GM21786 (cell line): Measurements from ENCODE around the gene NPFFR1.

Source experiments
- ATAC-seq: cut with Tn5 transposase; IDR thresholded peaks from one replicate; pipeline ENCODE4 v1.9.1; 2021; ENCODE audit not compliant: unreplicated experiment

The NPFFR1 gene, protein sequence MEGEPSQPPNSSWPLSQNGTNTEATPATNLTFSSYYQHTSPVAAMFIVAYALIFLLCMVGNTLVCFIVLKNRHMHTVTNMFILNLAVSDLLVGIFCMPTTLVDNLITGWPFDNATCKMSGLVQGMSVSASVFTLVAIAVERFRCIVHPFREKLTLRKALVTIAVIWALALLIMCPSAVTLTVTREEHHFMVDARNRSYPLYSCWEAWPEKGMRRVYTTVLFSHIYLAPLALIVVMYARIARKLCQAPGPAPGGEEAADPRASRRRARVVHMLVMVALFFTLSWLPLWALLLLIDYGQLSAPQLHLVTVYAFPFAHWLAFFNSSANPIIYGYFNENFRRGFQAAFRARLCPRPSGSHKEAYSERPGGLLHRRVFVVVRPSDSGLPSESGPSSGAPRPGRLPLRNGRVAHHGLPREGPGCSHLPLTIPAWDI

DNA sequence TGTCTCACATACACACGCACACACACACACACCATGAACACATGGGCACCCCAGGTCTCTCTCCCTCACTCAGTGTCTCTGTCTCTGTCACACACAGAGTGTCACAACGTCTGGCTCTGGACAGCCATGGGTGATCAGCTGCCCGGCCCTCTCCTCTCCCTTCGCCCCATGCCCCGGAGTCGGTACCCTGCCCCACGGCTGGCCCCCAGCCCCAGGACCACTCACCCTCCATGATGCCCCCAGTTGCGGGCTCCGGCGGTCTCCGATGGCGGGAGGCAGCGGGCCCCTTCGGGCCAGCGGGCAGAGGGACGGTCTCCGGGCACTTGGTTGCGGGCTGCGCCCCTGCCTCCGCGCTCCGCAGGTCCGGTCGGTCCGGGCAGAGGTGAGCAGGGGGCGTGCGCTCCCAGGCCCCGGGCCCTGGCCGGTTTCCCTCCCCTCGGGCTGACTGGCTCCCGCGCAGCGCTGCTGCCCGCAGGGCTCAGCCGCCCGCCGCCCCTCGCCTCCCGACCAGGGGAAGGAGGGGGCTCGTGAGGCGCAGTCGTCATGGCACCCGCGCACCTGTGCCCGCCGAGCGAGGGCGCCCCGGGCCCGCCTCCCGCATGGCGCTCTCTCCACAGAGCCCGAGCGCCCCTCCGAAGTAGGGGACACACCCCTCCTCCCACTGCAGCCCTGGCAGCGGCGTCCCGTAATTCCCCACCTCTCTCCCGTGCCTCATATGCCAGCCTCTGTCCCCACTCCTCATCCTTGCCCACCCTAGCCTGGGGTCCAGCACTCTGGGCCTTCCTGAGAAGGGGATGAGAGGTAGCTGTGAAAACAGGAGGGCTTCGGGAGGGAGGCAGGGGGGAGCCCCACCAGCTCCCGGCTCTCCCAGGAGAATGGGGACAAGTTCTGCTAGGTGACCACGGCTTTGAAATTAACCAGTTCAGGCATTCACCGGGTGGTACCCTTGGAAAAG, at the start of gene NPFFR1:
Gene NPFFR1, minus strand, starts transcription at position 560 of the 955 bp plus-strand sequence. Its CDS starts 328 bp downstream, at position 232.
- ATAC-seq, result no peak

DNA sequence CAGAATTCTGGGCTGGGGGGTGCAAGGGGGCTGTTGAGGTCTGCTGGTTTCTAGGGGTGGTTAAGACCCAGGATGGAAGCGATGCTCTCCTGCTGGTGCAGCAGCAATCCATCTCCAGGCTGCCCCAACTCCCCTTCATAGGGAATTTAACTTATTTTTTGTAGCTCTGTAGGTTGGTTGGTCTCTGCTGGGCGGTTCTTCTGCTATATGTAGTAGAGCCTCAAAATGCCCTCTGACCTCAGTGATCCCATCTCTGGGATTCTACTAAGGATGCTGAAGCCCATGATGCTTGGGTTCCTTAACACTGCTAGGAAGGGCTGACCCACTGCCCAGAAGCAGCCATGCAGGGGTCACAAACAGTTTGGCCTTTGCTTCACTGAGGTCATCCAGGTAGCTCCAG, 49.5 kb upstream of the NPFFR1 start:
- no peak for ATAC-seq

DNA sequence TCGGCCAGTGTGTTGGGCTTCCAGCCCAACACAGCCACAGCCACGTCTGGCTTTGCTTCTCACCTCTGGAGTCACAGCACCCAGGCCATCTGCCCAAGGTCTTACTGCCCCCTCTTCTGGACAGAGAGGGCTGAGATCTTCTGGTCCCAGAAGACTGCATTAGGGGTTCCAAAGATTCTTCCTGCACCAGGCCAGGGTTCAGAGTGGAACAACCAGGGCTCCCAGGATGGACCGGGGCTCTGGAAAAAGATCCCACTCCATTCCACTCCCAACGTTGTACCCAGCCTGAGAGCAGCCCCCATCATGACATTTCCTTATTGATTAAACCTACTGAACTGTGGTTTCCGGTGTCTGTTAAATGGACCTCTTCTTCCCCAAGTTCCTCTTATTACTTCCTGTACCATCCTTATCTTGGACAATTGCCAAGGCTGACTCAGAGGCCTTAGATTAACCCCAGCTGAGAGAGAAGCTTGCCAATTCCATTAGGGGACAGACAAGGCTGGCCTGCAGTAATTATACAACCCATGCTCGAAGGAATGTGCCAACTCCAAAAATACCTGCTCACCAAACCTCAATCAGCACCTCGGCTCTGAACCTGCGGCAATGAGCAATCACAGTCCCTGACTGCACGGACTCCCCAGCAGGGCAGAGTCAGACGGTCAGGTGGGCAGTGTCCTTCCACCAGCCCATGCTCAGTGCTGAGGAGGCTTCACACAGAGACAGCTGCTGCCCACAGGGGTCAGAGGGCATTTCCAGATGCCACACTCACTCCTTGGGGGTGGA, 47.9 kb upstream of the NPFFR1 start:
- ATAC-seq, result peak; percentile 79

DNA sequence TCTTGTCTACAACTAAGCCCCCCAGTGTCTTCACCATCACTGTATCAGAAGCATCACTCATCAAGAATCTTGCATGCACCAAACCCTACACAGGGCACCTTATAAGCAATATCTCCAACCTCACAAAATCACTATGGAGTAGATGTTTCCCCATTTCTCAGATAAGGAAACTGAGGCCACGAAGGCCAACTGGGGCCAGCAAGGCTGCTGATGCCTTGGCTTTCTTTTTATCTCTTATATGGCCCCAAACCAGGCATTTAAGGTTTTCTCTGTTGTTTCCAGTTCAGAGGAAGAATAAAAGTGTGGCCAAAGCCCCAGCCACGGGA, 47.3 kb upstream of the NPFFR1 start:
- ATAC-seq, result no peak

DNA sequence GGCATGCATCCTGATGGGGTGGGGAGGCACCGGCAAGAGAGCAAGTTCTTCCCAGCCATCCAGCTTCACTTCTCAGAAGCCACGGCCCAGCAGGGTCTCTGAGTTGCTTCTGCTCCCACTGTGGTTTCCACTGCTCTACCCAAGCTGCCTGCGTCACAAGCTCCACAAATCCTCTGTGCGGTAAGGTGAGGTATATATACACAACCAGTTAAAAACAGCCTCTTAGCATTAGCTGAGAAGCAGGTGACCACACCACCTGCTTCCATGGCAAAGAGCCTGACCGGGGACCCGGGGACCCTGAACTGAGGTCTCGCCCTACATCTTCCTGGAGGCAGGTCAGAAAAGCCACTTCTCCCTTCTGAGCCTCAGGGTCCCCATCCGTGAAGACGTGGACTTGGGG, 46.9 kb upstream of the NPFFR1 start:
- no peak for ATAC-seq

DNA sequence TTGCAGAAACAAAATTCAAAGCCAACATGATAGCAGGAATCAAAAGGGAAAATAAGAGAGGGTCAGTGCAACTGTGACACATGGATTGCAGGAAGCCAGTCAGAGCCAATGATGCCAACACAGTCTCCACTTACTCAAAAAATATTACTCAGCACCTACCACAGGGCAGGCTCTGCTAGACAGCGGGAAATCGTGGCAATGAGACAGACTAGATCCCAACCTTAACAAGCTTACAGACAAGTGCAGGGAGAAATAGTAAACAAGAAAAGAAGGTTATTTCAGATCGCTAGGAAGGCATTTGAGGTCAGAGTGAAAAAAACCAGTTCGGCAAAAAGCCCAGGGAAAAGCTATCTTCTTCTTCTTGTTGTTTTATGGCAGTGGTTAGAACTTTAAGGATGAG, 45.2 kb upstream of the NPFFR1 start:
- no peak for ATAC-seq

DNA sequence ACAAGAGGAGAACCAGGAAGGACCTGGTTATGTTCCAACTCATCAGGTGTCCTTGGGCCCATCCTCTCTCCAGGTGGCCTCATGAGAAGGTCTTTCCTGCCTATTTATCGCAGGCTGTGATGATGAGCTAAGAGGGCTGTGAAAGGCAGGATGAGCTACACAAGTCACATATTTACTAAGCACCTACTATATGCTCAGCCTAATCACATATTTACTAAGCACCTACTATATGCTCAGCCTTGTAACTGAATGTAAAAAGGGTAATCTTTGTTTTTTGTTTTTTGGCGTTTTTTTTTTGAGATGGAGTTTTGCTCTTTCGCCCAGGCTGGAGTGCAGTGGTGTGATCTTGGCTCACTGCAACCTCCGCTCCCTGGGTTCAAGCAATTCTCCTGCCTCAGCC, 44.2 kb upstream of the NPFFR1 start:
- ATAC-seq, result no peak

DNA sequence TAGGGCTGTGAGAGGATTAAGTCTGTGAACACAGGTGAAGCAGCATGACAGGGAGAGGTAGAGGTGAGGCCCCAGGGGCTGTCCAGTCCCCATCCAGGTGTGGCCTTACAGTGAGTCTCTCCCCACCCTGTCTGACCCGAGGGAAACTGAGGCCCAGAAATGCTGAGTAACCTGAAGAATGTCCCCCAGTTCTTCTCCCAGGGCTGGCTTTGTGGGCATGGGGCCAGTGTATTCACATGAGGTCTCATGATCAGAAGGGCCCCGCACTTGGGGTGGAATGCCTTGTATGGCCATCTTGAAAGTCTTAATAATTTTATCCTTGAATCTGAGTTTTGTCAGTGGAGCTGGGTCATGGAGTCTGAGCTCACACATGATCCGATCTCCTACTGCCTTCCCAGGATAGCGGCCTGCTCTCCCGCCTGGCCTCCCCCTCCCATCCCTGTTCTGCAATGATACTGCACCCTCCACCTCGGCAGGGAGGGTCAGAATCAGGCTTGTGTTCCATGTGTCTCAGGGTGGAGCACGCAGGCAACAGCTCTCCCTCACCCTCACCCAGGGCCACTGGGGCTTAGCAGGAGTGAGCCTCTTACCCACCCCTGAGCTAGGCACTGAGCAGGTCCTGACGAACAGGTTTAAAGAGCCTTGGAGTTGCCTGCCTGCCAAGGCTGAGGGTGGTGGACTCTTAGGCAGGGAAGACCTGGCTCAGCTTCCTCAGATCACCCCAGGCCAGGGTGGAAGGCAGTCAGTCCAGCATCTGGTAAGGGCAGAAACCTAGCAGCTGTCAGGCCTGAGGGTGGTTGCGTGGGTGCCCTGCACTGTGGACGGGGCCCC, 41.4 kb upstream of the NPFFR1 start:
- ATAC-seq, result no peak

DNA sequence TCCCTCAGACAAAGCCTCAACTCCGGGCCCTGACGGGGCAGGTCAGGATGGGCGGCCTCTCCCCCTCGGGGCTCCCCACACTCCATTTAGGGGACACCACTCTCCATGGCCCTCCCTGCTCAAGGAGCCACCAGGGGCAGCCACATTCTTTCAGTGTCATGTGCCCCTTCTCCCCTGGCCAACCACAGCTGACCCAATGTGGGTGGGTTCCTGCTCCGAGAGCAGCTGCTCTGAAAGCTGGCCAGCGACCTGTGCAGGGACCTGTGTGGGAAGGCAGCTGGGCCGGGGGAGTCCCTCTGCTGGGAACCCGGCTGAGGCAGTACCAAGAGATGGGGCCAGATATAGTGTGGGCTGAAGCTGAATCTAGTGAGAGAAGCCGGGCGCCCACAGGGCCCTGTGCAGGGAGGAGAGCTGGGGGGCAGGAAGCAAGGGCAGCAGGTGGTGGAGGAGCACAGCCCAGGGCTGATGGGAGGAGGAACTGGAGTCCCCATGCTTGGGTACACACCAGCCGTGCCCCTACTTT, 40.6 kb upstream of the NPFFR1 start:
- ATAC-seq, result peak; percentile 74

DNA sequence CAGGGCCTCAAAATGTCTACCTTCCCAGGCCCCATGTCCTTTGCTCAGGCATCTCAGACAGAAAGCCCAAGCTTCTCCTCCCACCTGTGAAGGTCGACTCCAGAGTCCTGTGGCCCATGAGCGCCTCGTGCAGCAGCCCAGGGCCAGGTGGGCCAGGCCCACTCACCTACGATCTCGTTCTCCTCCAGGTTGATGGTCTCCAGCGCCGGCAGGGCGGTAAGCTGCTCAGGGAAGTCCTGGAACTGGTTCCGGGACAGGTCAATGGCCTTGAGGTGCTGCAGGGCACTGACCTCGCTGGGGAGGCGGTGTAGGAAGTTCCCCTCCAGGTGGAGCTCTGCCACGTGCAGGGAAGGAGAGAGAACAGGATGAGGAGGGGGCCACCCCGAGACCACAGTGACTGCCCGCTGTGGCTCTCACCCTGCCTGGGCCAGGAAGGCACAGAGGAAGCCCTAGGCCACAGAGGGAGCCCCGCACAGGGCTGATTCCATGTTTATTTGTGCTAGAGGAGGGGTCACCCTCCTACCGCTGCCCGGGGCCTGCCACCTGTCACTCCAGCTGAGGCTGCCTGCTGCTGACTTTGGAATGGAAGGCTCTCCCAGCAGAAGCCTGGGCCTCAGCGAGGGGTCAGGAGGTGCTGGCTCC, 40.0 kb upstream of the NPFFR1 start:
- ATAC-seq, result no peak

DNA sequence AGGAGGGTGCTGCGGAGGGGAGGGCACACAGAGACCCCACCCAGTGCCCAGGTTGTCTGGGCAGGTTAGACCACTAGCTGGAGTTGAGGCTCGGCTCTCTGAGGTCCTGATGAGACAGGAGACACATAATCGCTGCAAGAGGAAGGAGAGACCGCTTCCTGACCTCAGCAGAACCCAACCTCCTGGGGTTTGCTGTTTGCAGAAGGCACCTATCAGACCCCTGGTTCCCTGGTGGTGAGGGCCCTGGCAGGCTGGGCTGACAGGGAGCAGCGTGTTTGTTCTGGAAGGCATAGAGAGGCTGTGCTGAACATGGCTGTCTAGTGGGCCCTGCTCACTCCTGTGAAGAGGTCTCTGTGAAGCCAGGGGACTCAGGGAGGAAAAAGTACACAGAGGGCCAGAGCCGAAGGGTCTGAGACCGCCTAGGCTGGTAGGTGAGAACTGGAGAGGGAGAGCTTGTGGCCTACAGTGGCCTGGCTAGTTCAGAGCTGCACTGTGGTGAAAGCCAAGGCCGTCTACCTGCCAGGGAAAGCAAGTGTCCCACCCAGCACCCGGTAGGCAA, 39.4 kb upstream of the NPFFR1 start:
- no peak for ATAC-seq

DNA sequence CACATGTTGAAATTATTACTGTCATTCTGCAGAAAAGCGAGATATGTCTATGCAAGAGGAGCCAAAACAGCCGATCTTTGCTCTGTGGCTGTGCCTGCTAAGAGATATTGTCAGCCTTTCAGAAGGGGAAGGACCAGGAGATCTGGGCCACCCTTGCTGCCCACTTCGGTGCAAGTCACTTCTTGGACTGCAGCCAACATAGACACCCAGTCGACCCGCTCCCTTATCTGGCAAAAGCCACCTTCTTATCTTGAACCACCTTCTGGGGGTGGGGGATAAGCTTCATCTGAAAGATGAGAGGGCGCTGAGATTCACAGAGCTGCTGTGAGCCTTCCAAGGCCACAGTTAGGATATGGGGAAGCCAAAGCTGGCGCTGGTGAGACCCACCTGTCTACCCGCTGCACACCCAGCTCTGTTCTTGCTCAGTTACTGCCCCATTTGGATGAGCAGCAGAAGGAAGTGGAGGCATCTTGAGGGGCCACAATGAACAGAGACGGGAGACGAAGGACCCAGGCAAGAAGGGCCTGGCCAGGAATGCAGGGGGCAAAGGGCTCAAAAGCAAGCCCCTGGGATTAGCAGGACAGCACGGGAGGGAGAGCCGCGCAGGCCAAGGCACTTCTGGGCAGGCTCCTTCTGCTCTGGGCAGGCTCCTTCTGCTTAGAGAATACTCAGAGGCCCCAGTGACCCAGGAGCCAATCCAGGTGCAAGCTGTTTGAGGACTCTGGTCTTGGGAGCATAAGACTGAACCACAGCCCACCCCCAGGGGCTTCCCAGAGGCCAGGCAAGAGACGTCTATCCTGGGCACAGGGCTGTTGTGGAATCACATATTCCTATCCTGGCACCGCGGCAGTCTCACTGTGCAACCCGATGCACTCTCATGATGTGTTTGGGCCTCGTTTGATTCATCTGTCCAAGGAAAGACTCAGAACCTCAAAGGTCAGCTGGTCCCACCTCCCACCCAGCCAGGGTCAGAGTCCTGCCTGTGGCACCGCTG, 38.4 kb upstream of the NPFFR1 start:
- ATAC-seq, result no peak

DNA sequence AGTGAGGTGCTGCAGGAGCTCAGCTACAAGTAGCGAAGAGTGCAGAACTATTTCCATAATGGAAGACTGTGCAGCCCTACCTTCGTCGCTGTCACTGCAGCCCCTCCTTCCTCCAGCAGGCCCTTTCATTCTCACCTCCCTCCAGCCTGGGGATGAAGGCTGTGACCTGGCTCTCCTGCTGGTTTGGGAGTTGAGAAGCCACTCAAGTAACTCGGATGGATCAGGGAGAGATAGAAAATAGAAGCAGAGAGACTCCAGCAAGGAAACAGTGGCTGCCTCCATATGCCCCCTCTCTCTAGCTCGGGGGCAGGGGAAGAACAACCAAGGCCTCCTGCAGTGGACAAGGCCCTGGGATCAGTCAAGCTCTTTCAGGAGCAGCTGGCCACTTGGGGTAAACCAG, 37.4 kb upstream of the NPFFR1 start:
- ATAC-seq, result no peak

DNA sequence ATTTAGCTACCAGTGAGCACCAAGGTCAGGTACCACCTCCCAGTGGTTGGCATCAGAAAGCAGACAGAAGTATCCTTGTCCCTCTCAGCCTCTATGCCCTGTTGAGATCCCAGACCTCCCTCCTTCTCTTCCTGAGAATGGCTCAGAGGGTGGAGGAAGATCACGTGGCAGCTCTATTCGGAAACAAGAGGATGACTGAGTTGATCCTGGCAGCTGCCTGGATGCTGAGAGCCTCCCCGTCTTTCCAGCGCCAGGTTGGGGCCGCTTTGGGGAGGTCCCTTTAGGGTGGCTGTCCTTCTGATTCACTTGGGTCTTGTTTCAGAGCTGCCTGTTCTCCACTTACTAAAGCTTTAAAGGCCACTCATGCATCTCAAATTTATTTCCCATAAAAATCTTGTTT, 36.9 kb upstream of the NPFFR1 start:
- no peak for ATAC-seq

DNA sequence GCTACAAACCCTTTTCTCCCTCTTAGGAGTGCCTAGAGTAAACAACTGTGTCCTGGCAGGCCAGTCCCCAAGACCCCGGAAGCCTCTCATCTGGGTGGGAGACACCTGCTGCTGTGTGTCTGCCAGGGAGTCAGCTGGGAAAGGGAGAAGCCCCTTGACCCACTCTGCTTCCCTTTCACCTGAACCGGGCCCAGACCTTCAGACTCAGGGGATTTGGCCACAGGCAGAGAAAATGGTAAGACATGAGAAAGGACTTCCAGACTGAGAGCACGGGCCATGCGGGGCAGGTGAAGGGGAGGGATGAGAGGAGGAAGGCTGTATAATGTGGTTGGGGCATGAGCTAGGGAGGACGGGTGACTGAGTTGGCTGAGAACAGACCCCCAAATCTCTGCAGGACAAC, 36.0 kb upstream of the NPFFR1 start:
- ATAC-seq, result no peak

DNA sequence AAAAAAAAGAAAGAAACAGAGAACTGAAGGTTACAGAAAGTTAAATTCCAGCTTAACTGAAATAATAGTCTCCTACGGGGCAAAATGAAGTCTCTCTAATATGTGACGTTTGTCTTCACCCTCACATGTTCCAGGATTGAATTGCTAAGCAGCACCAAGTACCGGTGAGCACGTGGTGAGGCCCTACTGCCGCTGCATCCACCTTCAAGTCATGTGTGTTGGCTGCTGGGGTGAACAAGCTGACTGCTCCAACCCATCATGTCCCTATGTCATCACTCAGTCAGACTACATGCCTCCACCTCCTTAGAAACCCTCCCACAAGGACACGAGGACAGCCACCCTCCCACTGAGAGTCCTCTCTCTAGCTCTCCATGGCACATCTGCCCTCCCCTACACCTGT, 35.4 kb upstream of the NPFFR1 start:
- ATAC-seq, result no peak

DNA sequence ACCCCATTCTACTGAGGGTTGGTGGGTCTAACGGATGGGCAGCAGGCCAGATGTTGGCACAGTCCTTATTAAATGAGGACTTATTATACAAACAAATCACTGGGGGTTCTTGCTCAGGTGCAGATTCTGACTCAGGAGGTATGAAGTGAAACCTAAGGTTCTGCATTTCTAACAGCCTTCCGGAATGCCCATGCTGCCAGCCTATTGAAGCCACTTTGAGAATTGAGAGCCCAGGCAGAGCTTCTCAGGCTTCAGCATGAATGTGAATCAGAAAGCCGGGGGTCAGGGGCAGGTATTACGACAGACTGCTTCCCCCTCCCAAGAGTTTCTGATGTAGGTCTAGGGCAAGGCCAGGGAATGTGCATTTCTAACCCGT, 34.1 kb upstream of the NPFFR1 start:
- ATAC-seq, result no peak

DNA sequence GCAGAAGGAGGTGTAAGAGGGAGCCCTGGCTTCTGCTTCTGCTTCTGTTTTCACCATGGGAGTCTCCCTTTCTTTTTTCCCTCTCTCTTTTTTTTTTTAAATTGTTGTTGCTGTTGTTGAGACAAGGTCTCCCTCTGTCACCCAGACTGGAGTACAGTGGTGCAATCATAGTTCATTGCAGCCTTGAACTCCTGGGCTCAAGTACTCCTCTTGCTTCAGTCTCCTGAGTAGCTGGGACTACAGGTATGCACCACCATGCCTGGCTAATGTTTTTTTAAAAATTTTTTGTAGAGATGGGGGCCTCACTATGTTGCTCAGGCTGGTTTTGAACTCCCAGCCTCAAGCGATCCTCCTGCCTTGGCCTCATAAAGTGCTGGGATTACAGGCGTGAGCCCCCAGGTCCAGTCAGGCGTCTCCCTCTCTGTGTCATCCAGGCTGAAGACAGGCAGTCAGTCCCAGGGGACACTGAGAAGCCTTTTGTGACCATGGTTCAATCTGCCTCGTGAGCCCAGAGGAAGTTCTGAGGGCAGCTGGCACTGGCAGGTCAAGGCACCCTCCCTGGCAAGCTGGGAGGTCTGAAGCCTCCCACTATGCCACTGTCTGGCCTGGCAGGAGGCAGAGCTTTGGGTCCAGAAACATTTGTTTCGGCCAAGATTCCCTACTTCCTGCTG, 33.6 kb upstream of the NPFFR1 start:
- ATAC-seq, result peak; percentile 58
